Thyroid gland (tissue), 4 donors: ENCODE results near the gene GFOD2. TPM values are rescaled to one million over a fixed set of nuclear protein-coding genes. Genes with fewer than 3 reads are reported as not detected.
A peak's percentile ranks its signal among the peaks of the same experiment; 100 is the strongest.

Experiments
- DNase-seq, 2 donors: peaks; one replicate each; pipeline ENCODE4 v3.0.0-alpha.2; 2019
- H3K27ac ChIP-seq, 3 donors: fragments of 200-600 bp; sonication (generic); 1 replicate in 2 of 3; 2 replicates in 1 of 3; pipeline ENCODE4 v1.5.1; 2016 to 2019; ENCODE audit warnings: mild to moderate bottlenecking in 1 of 3, moderate library complexity in 1 of 3
- H3K27me3 ChIP-seq: fragments of 200-600 bp; sonication (generic); one replicate; pipeline ENCODE4 v1.5.1; 2019
- H3K36me3 ChIP-seq, 2 donors: fragments of 200-600 bp; sonication (generic); one replicate each; pipeline ENCODE4 v1.5.1; 2016 to 2019
- H3K4me1 ChIP-seq, 2 donors: fragments of 200-600 bp; sonication (generic); one replicate each; pipeline ENCODE4 v1.5.1; 2017 to 2019
- H3K4me3 ChIP-seq, 3 donors: fragments of 200-600 bp; sonication (generic); replicated peaks in 1 of 3; 1 replicate in 2 of 3; 2 replicates in 1 of 3; pipeline ENCODE4 v1.5.1; 2016; ENCODE audit warnings: mild to moderate bottlenecking in 1 of 3
- H3K9me3 ChIP-seq: fragments of 200-600 bp; sonication (generic); one replicate; pipeline ENCODE4 v1.5.1; 2017
- CTCF ChIP-seq, 6 experiments: fragments of 200-600 bp in 3 of 6; fragments of 450-650 bp in 3 of 6; sonication (generic) in 3 of 6; IDR thresholded peaks; one replicate each; pipeline ENCODE4 v1.5.1; 2016 to 2019; ENCODE audit warnings: antibody characterized with exemption in 6 of 6, mild to moderate bottlenecking in 2 of 6, inconsistent platforms in 1 of 6, moderate library complexity in 1 of 6
- POLR2A ChIP-seq, 2 donors: fragments of 450-650 bp; IDR thresholded peaks; one replicate each; pipeline ENCODE4 v1.6.1; 2017; ENCODE audit warnings: antibody characterized with exemption in 2 of 2, mild to moderate bottlenecking in 2 of 2, moderate library complexity in 1 of 2
- WGBS, 2 donors: methylation state at CpG; one replicate each; pipeline ENCODE4 v1.1.5; 2017; 5-methylcytosine and 5-hydroxymethylcytosine counted together
- intact Hi-C: fragments of 100-400 bp; cut with DNase I; formaldehyde crosslinking; loops from one replicate; pipeline ENCODE4 v1.15.1; 2023
- total RNA-seq, 4 donors: library from RNA; depleted of rRNA; stranded (reverse); fragments of >200 nt; gene quantifications; one replicate each; pipeline ENCODE4 v1.2.3, GENCODE V29; 2016

GFOD2 gene
- total RNA-seq, 4 donors from 2014 or later: 10.9 to 27.5 (median 23.7) TPM

GRCh38 chr16:67651847-67652246, 67.3 kb downstream of the GFOD2 start:
- 68 to 91% methylated on average over 2 to 4 of the region's 4 CpGs for WGBS, 2 donors
- intact Hi-C loops: no loop called here

DNA sequence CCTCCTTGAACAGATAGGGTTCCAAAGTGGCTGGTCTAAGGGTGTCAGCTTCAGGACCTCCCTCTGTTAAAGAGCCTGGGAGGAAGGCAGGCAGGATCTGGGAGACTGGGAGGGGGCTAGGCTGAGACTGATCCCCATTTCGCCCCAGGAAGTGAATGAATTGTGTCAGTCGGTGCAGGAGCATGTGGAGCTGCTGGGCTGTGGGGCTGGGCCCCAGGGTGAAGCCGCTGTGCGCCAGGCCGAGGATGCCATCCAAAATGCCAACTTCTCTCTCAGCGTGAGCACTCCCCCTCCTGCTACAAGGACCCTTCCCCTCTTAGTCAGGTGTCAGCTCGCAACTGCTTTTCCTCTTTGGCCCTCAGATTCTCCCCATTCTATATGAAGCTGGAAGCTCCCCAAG, 68.1 kb downstream of the GFOD2 start:
- H3K4me3 ChIP-seq: no peak overlapping the region
- TF ChIP-seq CTCF (IDR thresholded peaks at IDR 0.05) (no peak), POLR2A (IDR thresholded peaks at IDR 0.05) (no peak)
- H3K27me3 ChIP-seq: peaks cover 27% of the 10 kb centered on the region
- intact Hi-C loops: no loop called here
- no peak for DNase-seq
- no peaks in the 10 kb centered on the region for H3K9me3 ChIP-seq
- WGBS, 2 donors: 89 to 94% methylated on average over 7 of the region's 7 CpGs
- no peaks in the 10 kb centered on the region for H3K36me3 ChIP-seq
- no peak overlapping the region for H3K27ac ChIP-seq
- H3K4me1 ChIP-seq: peaks cover 7 to 22% of the 10 kb centered on the region in 2 donors

More at GRCh38 chr16:67651847-67652246, 67.3 kb downstream of the GFOD2 start:
- Histone ChIP-seq H3K36me3 (no peaks in the 10 kb centered on the region), H3K9me3 (no peaks in the 10 kb centered on the region), H3K27ac (no peak overlapping the region), H3K4me1 (peaks cover 7 to 22% of the 10 kb centered on the region in 2 donors), H3K4me3 (no peak overlapping the region), H3K27me3 (peaks cover 27% of the 10 kb centered on the region)
- TF ChIP-seq CTCF (IDR thresholded peaks at IDR 0.05): no peak
- TF ChIP-seq POLR2A (IDR thresholded peaks at IDR 0.05): no peak
- no peak for DNase-seq

GRCh38 chr16:67650023-67650422, 69.1 kb downstream of the GFOD2 start:
- intact Hi-C loops: no loop called here

GRCh38 chr16:67649494-67649931, 69.6 kb downstream of the GFOD2 start:
- Histone ChIP-seq H3K27me3 (peaks cover 30% of the 10 kb centered on the region), H3K4me3 (no peak overlapping the region), H3K27ac (no peak overlapping the region), H3K9me3 (no peaks in the 10 kb centered on the region), H3K36me3 (no peaks in the 10 kb centered on the region), H3K4me1 (peaks cover 7 to 29% of the 10 kb centered on the region in 2 donors)
- intact Hi-C loops: loop anchor here (5.0 kb wide), 1 partner anchor 102 kb away; no protein-coding TSS in a partner anchor
- TF ChIP-seq CTCF (IDR thresholded peaks at IDR 0.05) (no peak), POLR2A (IDR thresholded peaks at IDR 0.05) (no peak)
- peak in 1 of 2 donors; percentile 24 for DNase-seq
- 18% methylated on average over 33 to 34 of the region's 34 CpGs for WGBS, 2 donors

More at GRCh38 chr16:67650023-67650422, 69.1 kb downstream of the GFOD2 start:
- H3K4me3 ChIP-seq: no peak overlapping the region
- 65 to 71% methylated on average over 6 to 8 of the region's 8 CpGs for WGBS, 2 donors
- no peak for DNase-seq
- no peaks in the 10 kb centered on the region for H3K36me3 ChIP-seq
- no peak overlapping the region for H3K27ac ChIP-seq
- H3K27me3 ChIP-seq: peaks cover 27% of the 10 kb centered on the region
- TF ChIP-seq CTCF (IDR thresholded peaks at IDR 0.05): no peak
- no peak for TF ChIP-seq POLR2A (IDR thresholded peaks at IDR 0.05)
- H3K4me1 ChIP-seq: peaks cover 7 to 24% of the 10 kb centered on the region in 2 donors
- H3K9me3 ChIP-seq: no peaks in the 10 kb centered on the region

DNA sequence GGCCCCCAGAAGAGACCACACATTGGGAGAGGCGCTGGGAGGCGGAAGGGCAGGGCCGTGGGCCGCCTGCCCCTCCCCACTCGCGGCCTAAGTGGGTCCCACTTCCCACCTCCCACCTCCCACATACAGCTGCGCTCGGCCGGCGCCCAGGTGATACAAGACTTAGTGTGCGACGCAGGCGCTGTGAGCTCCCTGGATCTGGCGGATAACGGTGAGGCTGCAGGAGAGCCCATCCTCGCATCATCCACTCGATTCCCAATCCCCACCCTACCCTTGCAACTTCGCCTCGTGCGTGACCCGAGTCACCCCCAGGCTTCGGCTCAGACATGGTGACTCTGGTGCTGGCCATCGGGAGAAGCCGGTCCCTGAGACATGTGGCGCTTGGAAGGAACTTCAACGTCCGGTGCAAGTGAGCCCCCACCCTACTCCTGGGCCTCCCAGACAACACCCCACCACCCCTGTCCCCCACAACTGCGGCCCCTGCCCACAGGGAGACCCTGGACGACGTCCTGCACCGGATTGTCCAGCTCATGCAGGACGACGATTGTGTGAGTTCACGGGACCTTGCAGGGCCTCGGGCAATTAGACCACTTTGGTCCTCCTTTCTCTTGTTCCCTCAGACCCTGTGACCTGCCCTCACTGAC, 70.2 kb downstream of the GFOD2 start:
- 41 to 49% methylated on average over 17 to 35 of the region's 35 CpGs for WGBS, 2 donors
- intact Hi-C loops: loop anchor here (5.0 kb wide), 1 partner anchor 102 kb away; no protein-coding TSS in a partner anchor
- no peak overlapping the region for H3K4me3 ChIP-seq
- no peak for DNase-seq
- H3K36me3 ChIP-seq: no peaks in the 10 kb centered on the region
- H3K27me3 ChIP-seq: peaks cover 24% of the 10 kb centered on the region
- TF ChIP-seq POLR2A (IDR thresholded peaks at IDR 0.05): no peak
- TF ChIP-seq CTCF (IDR thresholded peaks at IDR 0.05): no peak
- no peak overlapping the region for H3K27ac ChIP-seq
- no peaks in the 10 kb centered on the region for H3K9me3 ChIP-seq
- peaks cover 7 to 28% of the 10 kb centered on the region in 2 donors for H3K4me1 ChIP-seq
